Skeletal muscle satellite cell (primary cell): Measurements from ENCODE around the gene TMEM176B. TPM values are rescaled to one million over a fixed set of nuclear protein-coding genes. Genes with fewer than 3 reads are reported as not detected.

ENCODE experiments used
- H3K27me3 ChIP-seq: 2 replicates; pipeline ENCODE4 v1.7.0; 2013; ENCODE audit warnings: low read length; ENCODE audit not compliant: control insufficient read depth, insufficient read depth
- H3K36me3 ChIP-seq: 2 replicates; pipeline ENCODE4 v1.7.0; 2013; ENCODE audit warnings: mild to moderate bottlenecking, control low read depth, low read length; ENCODE audit not compliant: insufficient read depth
- H3K4me1 ChIP-seq: 2 replicates; pipeline ENCODE4 v1.7.0; 2013; ENCODE audit warnings: low read length; ENCODE audit not compliant: control insufficient read depth, insufficient read depth
- H3K4me2 ChIP-seq: 2 replicates; pipeline ENCODE4 v1.7.0; 2013; ENCODE audit warnings: mild to moderate bottlenecking, low read length
- H3K4me3 ChIP-seq: 2 replicates; pipeline ENCODE4 v1.7.0; 2013; ENCODE audit warnings: low read length
- H3K9ac ChIP-seq: 2 replicates; pipeline ENCODE4 v1.7.0; 2013; ENCODE audit warnings: mild to moderate bottlenecking, low read depth, low read length, moderate library complexity
- H3K9me3 ChIP-seq: replicated peaks from 2 replicates; pipeline ENCODE4 v1.7.0; 2013; ENCODE audit warnings: mild to moderate bottlenecking, control low read depth, low read length
- total RNA-seq: library from RNA; depleted of rRNA; stranded (reverse); fragments of >200 nt; gene quantifications from 2 replicates; pipeline ENCODE4 v1.2.3, GENCODE V29; 2012; rRNA removed

The TMEM176B gene
- total RNA-seq = 1.3 and 2.2 TPM in 2 replicates

GRCh38 chr7:150799741-150800580 is at the start of gene TMEM176B:
Gene TMEM176B (minus strand): TSS chr7:150800364. CDS start chr7:150796569, 3,795 bp downstream.
- Histone ChIP-seq H3K27me3 (peaks cover 27% of the 10 kb centered on the region), H3K4me2 (no peak within 1 kb of the TSS), H3K9ac (no peak within 1 kb of the TSS), H3K4me3 (no peak within 1 kb of the TSS), H3K4me1 (no peaks in the 10 kb centered on the region), H3K36me3 (no peaks in the 10 kb centered on the region), H3K9me3 (no peaks in the 10 kb centered on the region)

GRCh38 chr7:150849204-150849775 is 49.1 kb upstream of the TMEM176B start:
- no peak overlapping the region for H3K4me3 ChIP-seq
- H3K9ac ChIP-seq = no peak overlapping the region
- H3K9me3 ChIP-seq = no peaks in the 10 kb centered on the region
- no peak overlapping the region for H3K4me2 ChIP-seq
- H3K4me1 ChIP-seq = no peaks in the 10 kb centered on the region
- H3K36me3 ChIP-seq = no peaks in the 10 kb centered on the region
- H3K27me3 ChIP-seq = no peaks in the 10 kb centered on the region

DNA sequence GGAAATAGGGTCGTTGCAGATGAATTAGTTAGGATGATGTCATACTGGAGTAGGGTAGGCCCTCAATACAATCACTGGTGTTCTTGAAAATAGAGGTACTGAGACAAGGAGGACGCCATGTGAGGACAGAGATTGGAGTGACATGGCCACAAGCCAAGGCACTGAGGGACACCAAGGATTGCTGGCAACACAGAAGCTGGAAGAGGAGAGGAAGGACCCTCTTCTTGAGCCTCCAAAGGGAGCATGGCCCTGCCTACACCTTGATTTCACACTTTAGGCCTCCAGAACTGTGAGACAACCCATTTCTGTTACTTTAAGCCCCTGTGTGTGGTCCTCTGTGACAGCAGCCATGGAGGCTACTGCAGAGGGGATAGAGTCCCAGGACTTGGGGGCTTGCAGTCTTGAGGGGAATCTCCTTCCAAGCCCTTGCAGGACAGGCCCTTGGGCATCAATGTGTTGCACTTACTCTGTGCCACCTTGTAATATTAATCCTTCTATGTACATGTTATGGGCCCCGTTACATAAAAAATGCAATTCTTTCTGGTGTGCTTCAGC is 48.5 kb upstream of the TMEM176B start:
- Histone ChIP-seq H3K9ac (no peak overlapping the region), H3K4me2 (no peak overlapping the region), H3K4me1 (no peaks in the 10 kb centered on the region), H3K36me3 (no peaks in the 10 kb centered on the region), H3K9me3 (no peaks in the 10 kb centered on the region), H3K4me3 (no peak overlapping the region), H3K27me3 (no peaks in the 10 kb centered on the region)

- H3K9me3 ChIP-seq = no peaks in the 10 kb centered on the region
- H3K36me3 ChIP-seq = no peaks in the 10 kb centered on the region
- no peak overlapping the region for H3K4me3 ChIP-seq
- H3K4me2 ChIP-seq = no peak overlapping the region
- no peaks in the 10 kb centered on the region for H3K27me3 ChIP-seq
- no peak overlapping the region for H3K9ac ChIP-seq
- H3K4me1 ChIP-seq = no peaks in the 10 kb centered on the region
Measured at GRCh38 chr7:150848111-150848510, 47.9 kb upstream of the TMEM176B start.

DNA sequence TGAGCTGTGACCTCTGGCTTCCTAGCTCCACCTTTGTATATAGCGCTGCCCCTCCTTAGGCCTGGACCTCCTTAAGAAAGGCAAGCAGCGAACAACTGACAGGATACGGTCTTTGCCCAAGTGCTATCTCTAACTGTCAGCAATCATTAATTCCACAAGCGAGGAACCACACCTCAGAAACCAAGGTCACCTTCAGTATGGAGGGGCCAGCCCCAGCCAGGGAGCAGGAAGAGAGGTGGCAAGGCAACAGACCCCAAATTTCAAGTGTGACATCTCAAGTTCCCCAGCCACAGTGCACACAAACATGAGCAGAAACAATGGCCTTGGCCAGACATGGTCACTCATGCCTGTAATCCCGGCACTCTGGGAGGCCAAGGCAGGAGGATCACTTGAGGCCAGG is 47.4 kb upstream of the TMEM176B start:
- Histone ChIP-seq H3K9me3 (no peaks in the 10 kb centered on the region), H3K27me3 (no peaks in the 10 kb centered on the region), H3K4me2 (no peak overlapping the region), H3K4me1 (no peaks in the 10 kb centered on the region), H3K9ac (no peak overlapping the region), H3K36me3 (no peaks in the 10 kb centered on the region), H3K4me3 (no peak overlapping the region)

DNA sequence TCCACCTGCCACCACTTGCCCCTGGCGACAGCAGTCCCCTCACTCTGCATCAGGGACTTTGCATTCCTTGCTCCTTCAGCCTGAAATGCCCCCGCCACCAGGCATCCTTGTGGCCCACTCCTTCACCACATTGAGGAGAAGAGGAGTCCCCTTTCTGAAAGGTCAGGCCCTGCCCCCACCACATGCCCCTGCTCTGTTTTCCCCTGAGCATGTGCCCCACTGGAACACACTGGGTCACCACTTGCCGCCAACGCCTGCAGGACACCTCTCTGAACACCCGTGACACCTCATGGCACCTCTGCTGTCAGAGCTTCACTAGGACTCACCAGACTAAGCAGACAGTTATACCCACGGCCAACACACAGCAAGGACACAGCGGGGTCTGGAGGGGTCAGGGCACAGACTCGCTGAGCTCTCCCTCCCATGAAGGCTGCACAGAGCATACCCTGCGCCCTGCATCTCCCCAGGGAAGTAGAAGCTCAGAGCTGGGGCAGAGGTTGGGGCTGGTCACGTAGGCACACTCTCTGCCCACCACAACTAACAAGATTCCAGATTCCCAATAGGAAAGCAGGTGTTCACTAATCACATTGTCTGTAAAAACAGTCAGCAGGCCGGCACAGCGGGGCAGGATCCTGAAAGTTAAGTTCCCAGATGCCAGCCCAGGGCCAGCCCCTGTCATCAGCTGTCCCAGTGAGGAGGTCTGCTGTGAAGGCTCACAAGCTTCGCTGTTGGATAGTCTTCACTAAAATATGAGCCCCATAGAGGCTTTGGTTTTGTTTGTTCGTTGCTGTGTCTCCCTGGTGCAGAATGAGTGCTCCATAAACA is 46.3 kb upstream of the TMEM176B start:
- Histone ChIP-seq H3K9ac (no peak overlapping the region), H3K9me3 (no peaks in the 10 kb centered on the region), H3K4me3 (no peak overlapping the region), H3K4me1 (no peaks in the 10 kb centered on the region), H3K36me3 (no peaks in the 10 kb centered on the region), H3K4me2 (no peak overlapping the region), H3K27me3 (no peaks in the 10 kb centered on the region)

DNA sequence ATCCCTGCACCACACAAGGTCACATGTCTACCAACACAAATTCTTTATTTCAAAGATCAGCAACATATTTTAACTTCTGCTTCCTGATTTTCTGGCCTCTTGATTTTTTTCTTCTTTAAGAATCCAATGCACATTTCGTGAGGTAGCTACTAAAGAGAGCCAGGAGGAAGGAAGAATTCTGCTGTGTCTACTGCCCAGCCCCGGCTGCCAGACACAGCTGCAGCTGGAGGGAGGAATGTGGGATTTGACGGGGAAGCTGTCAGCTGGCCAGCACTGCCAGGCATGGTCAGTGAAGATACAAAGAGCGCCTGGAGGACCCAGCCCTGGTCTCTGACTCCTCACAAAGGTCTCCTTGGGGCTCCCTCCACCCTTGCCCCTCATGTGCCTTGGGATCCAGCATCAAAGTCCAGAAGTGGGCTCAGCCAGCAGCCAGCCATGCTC is 45.3 kb upstream of the TMEM176B start:
- no peaks in the 10 kb centered on the region for H3K4me1 ChIP-seq
- H3K27me3 ChIP-seq = no peaks in the 10 kb centered on the region
- no peak overlapping the region for H3K4me3 ChIP-seq
- no peak overlapping the region for H3K9ac ChIP-seq
- no peaks in the 10 kb centered on the region for H3K36me3 ChIP-seq
- no peaks in the 10 kb centered on the region for H3K9me3 ChIP-seq
- H3K4me2 ChIP-seq = no peak overlapping the region

GRCh38 chr7:150842716-150843115 is 42.6 kb upstream of the TMEM176B start:
- H3K4me3 ChIP-seq = no peak overlapping the region
- H3K36me3 ChIP-seq = no peaks in the 10 kb centered on the region
- no peaks in the 10 kb centered on the region for H3K4me1 ChIP-seq
- H3K9me3 ChIP-seq = no peaks in the 10 kb centered on the region
- no peak overlapping the region for H3K9ac ChIP-seq
- H3K27me3 ChIP-seq = no peaks in the 10 kb centered on the region
- H3K4me2 ChIP-seq = no peak overlapping the region

GRCh38 chr7:150842018-150842417 is 41.9 kb upstream of the TMEM176B start:
- Histone ChIP-seq H3K9me3 (no peaks in the 10 kb centered on the region), H3K9ac (no peak overlapping the region), H3K4me2 (no peak overlapping the region), H3K27me3 (no peaks in the 10 kb centered on the region), H3K4me1 (no peaks in the 10 kb centered on the region), H3K4me3 (no peak overlapping the region), H3K36me3 (no peaks in the 10 kb centered on the region)

DNA sequence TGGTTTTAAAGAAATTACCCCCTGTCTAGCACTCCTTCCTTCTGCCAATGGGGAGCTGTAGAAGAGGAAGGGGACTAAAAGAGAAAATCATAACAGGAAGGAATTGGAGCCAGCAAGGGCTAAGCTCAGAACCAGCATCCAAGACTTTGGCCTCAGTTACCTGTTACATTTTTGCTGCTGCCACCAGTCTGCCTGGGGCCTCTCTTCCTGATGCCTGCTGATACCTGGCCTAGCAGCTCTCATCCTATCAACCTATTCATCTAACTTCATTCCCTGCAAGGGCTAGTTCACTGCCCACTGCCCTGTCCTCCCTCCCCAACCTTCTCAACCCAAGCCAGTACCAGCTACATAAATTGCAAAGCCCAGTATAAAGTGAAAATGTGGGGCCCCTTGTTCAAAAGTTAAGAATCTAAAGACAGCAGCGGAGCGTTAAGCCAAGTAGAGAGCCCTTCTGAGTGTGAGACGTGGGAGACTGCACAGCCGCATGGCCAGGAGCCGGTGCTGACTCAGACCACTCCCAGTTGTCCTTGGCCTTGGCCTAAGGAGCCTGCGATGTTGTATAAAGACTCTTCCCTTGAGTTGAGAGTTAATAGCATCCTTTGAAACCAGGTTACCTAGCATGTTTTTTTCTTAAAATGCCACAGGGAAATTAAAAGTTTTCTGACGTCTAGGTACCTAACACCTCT is 38.9 kb upstream of the TMEM176B start:
- Histone ChIP-seq H3K9me3 (no peaks in the 10 kb centered on the region), H3K36me3 (no peaks in the 10 kb centered on the region), H3K4me1 (no peaks in the 10 kb centered on the region), H3K9ac (no peak overlapping the region), H3K4me2 (no peak overlapping the region), H3K27me3 (no peaks in the 10 kb centered on the region), H3K4me3 (no peak overlapping the region)
